K562 (cell line): ENCODE data around the gene SLC16A5. TPM values are rescaled to one million over a fixed set of nuclear protein-coding genes. Genes with fewer than 3 reads are reported as not detected.

Experiments used
- ATAC-seq: fragments of 200-7000 bp; cut with Tn5 transposase; 3 replicates; pipeline ENCODE4 v1.9.1; 2020; ENCODE audit warnings: moderate library complexity
- BruUV-seq: library from RNA; stranded (reverse); fragments of 400-500 nt; replicated peaks from 2 replicates; lab custom pipeline; 2021; lab: Mats Ljungman, UMichigan
- CTCF ChIA-PET: fragments of 300-600 bp; formaldehyde crosslinking; extraction: SDS; loops from one replicate; lab custom pipeline; 2021; ENCODE audit warnings: low intra/inter-chr PET ratio; lab: Yijun Ruan, JAX
- POLR2A ChIA-PET: fragments of 300-600, 350-650 bp; sonication (Branson Sonifier 250); formaldehyde crosslinking; extraction: SDS; loops from one replicate; lab custom pipeline; 2021; ENCODE audit warnings: antibody characterized with exemption, inconsistent platforms; lab: Yijun Ruan, JAX
- DNase-seq, 4 experiments: peaks; one replicate each; pipeline versions ENCODE4 v3.0.0 to v3.0.0-alpha.2; 2011 to 2018; ENCODE audit warnings: low spot score in 3 of 4, mixed read lengths in 3 of 4; ENCODE audit errors: extremely low read depth in 1 of 4
- FAIRE-seq: peaks from 2 replicates; lab custom pipeline; 2011; peaks lifted over from hg19 to GRCh38; lab: Jason Lieb, UNC
- H2AFZ ChIP-seq: 2 replicates; pipeline ENCODE4 v1.6.0; 2011; ENCODE audit warnings: low read depth, low read length, control low read depth, inconsistent platforms
- H3K27ac ChIP-seq: fragments of 200-600 bp; 3 replicates; pipeline ENCODE4 v1.8.0; 2011; ENCODE audit warnings: low read depth, mild to moderate bottlenecking, control low read depth, inconsistent platforms, low read length, moderate library complexity, mixed read lengths; ENCODE audit errors: extremely low read depth
- H3K27me3 ChIP-seq, 2 experiments: fragments of 300-600 bp in 1 of 2; 2 replicates in 1 of 2; 3 replicates in 1 of 2; pipeline versions ENCODE4 v1.6.0 to v1.8.0; 2011; ENCODE audit warnings: inconsistent platforms in 2 of 2, low read length in 2 of 2, mild to moderate bottlenecking in 1 of 2, mixed read lengths in 1 of 2, moderate library complexity in 1 of 2; ENCODE audit not compliant: control insufficient read depth in 2 of 2, insufficient read depth in 2 of 2
- H3K36me3 ChIP-seq: fragments of 300-600 bp; 3 replicates; pipeline ENCODE4 v1.8.0; 2011; ENCODE audit warnings: mild to moderate bottlenecking, low read length, inconsistent platforms; ENCODE audit not compliant: control insufficient read depth, insufficient read depth
- H3K4me1 ChIP-seq, 2 experiments: fragments of 200-600 bp in 1 of 2; replicated peaks in 1 of 2; 2 replicates in 1 of 2; 3 replicates in 1 of 2; pipeline versions ENCODE4 v1.5.1 to v1.8.0; 2011; ENCODE audit warnings: inconsistent platforms in 2 of 2, low read length in 2 of 2, mild to moderate bottlenecking in 1 of 2, mixed read lengths in 1 of 2, moderate library complexity in 1 of 2; ENCODE audit not compliant: control insufficient read depth in 2 of 2, insufficient read depth in 2 of 2
- H3K4me2 ChIP-seq: 2 replicates; pipeline ENCODE4 v1.6.1; 2011; ENCODE audit warnings: low read length, control low read depth, inconsistent platforms, mixed read lengths; ENCODE audit not compliant: insufficient read depth
- H3K4me3 ChIP-seq: fragments of 200-600 bp; sonication (generic), shearing (Covaris generic); 2 replicates; pipeline ENCODE4 v1.5.1; 2016; ENCODE audit warnings: control low read depth, inconsistent platforms
- H3K79me2 ChIP-seq: fragments of 200-600 bp; 3 replicates; pipeline ENCODE4 v1.8.0; 2011; ENCODE audit warnings: low read length, inconsistent platforms; ENCODE audit not compliant: control insufficient read depth, insufficient read depth
- H3K9ac ChIP-seq, 2 experiments: 2 replicates each; pipeline versions ENCODE4 v1.6.0 to v1.6.1; 2011; ENCODE audit warnings: low read depth in 2 of 2, low read length in 2 of 2, control low read depth in 1 of 2, inconsistent platforms in 1 of 2, mild to moderate bottlenecking in 1 of 2, mixed read lengths in 1 of 2; ENCODE audit not compliant: insufficient read depth in 1 of 2
- H3K9me1 ChIP-seq: one replicate; pipeline ENCODE4 v1.6.0; 2011; ENCODE audit warnings: inconsistent platforms, mild to moderate bottlenecking, low read length, moderate library complexity; ENCODE audit not compliant: control insufficient read depth, insufficient read depth
- H3K9me3 ChIP-seq: replicated peaks from 2 replicates; pipeline ENCODE4 v1.5.1; 2011; ENCODE audit warnings: low read depth, low read length, inconsistent platforms; ENCODE audit not compliant: control insufficient read depth, insufficient read depth
- H4K20me1 ChIP-seq: replicated peaks from 2 replicates; pipeline ENCODE4 v1.6.1; 2011; ENCODE audit warnings: low read length, inconsistent platforms, mixed read lengths; ENCODE audit not compliant: control insufficient read depth, insufficient read depth
- NFIX ChIP-seq: fragments of 250-450 bp; sonication (Bioruptor Pico); IDR thresholded peaks from 2 replicates; pipeline ENCODE4 v1.4.0; 2020; ENCODE audit warnings: low read depth, mild to moderate bottlenecking, moderate library complexity
- SETDB1 ChIP-seq: IDR thresholded peaks from one replicate; pipeline ENCODE4 v1.6.1; 2012; ENCODE audit warnings: low read length, control low read depth, inconsistent platforms
- STAT5A ChIP-seq: IDR thresholded peaks from 2 replicates; pipeline ENCODE4 v1.6.1; 2012; ENCODE audit warnings: low read length, inconsistent platforms, borderline replicate concordance
- ZNF146 ChIP-seq: IDR thresholded peaks from one replicate; pipeline ENCODE4 v1.6.1; 2018; ENCODE audit warnings: missing compliant biosample characterization; ENCODE audit not compliant: unreplicated experiment
- ZNF165 ChIP-seq: fragments of 250-450 bp; sonication (Bioruptor Pico); IDR thresholded peaks from 2 replicates; pipeline ENCODE4 v1.4.0; 2020; ENCODE audit warnings: borderline replicate concordance
- WGBS: fragments of 100-300 bp; shearing (Covaris generic); methylation state at CpG from one replicate; pipeline ENCODE4 v1.1.6; 2016; ENCODE audit warnings: low coverage, mixed read lengths; ENCODE audit not compliant: insufficient coverage; ENCODE audit errors: missing lambda C conversion rate; 5-methylcytosine and 5-hydroxymethylcytosine counted together
- in situ Hi-C: fragments of 300-500 bp; cut with MboI; formaldehyde crosslinking; loops from 4 replicates; pipeline ENCODE4 v1.15.0; 2018; ENCODE audit warnings: inconsistent platforms, mixed read lengths
- intact Hi-C: fragments of 100-400 bp; cut with micrococcal nuclease; formaldehyde crosslinking; loops from 2 replicates; pipeline ENCODE4 v1.14.2; 2022
- polyA plus RNA-seq, 8 experiments: library from polyadenylated mRNA; depleted of rRNA in 4 of 8; stranded (reverse) in 5 of 8; unstranded in 3 of 8; fragments of >200 nt; fragmentation: Nextera tagmentation in 2 of 8; fragmentation: Illumina TruSeq in 1 of 8; extraction: Ambion mirVana in 2 of 8; extraction: Trizol in 1 of 8; gene quantifications; 2 replicates each; pipeline versions ENCODE4 v1.2.1 to v1.2.3, GENCODE V29; 2011 to 2014; ENCODE audit warnings: inconsistent platforms in 1 of 8, missing spikeins in 1 of 8
- total RNA-seq, 7 experiments: library from RNA; depleted of rRNA in 6 of 7; stranded (reverse); fragments of >200 nt in 6 of 7; fragmentation: Illumina TruSeq in 2 of 7; extraction: Trizol in 2 of 7; gene quantifications; 2 replicates each; pipeline versions ENCODE4 v1.2.1 to v1.2.3, GENCODE V29; 2011 to 2021; ENCODE audit warnings: low replicate concordance in 1 of 7
- TF ChIP-seq, protein P1 (sequence below), 2 experiments: fragments of 450-650 bp in 1 of 2; IDR thresholded peaks; 2 replicates each; pipeline ENCODE4 v1.6.1; 2011 to 2017; ENCODE audit warnings: low read depth in 2 of 2, antibody characterized with exemption in 1 of 2, borderline replicate concordance in 1 of 2, low read length in 1 of 2, mild to moderate bottlenecking in 1 of 2, mixed read lengths in 1 of 2; ENCODE audit not compliant: control insufficient read depth in 1 of 2
- TF ChIP-seq, protein P2 (sequence below): IDR thresholded peaks from 2 replicates; pipeline ENCODE4 v1.6.1; 2014; ENCODE audit warnings: antibody characterized with exemption
- TF ChIP-seq, protein P3 (sequence below): fragments of 450-650 bp; IDR thresholded peaks from 2 replicates; pipeline ENCODE4 v1.7.0; 2016; ENCODE audit warnings: borderline replicate concordance
- TF ChIP-seq, protein P4 (sequence below): IDR thresholded peaks from 3 replicates; pipeline ENCODE4 v1.6.1; 2011; ENCODE audit warnings: borderline replicate concordance, mild to moderate bottlenecking, moderate library complexity; ENCODE audit not compliant: insufficient read length; ENCODE audit errors: extremely low read depth

Gene SLC16A5
- total and polyA plus RNA-seq, 9 of the 15 experiments (the other 6 are each of a cell fraction or from before 2014, with no cell fraction given) = 0.06 to 2.6 (median 0.91) TPM

DNA sequence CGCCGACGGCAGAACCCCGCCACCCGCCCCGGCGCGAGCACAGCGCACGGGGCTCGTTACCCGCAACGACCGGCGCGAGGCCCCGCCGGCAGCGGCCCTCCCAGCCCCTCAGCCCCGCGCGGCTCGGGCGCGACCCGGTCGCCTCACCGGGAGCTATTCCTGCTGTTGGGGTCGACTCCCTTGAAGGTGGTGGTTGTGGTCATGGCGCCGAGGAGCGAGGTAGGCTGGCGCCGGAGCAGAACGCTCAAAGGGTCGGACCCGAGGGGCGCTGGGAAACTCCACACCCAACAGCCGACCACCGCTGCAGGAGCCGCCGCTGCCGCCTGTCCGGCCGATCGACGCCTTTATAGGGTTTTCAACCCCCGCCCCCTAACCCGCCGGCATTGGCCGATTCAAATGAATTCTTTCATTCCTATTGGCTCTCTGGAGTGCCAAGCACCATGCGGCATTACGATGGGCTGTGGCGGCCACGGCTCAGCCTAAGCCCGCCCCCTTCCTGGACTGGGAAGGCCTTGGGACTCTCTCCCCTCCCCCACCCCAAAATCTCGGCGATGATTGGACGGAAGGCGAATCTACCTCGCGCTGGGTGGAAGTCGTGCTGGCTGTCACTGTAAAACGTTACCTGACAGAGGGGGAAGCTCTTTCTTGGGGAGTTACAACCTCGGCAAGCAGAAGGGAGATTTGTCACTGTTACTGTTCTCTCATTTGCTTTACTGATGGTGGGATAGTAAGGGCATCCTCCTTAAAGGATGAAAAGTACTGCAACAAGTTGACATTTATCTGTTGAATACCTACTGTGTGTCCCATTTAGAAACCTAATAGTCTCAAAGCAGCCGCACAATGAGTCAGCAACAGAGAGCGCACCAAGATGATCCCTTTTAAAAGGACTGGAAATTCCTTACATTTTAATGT lies 66.7 kb downstream of the SLC16A5 start, which contains the start of gene JPT1:
JPT1 (minus strand) TSS at position 318 of the 912 bp plus-strand sequence; CDS start at position 203, 115 bp downstream.
- ATAC-seq (peak; percentile 97), DNase-seq (peak; percentile 97 to 99 (median 99)), FAIRE-seq (peak; percentile 95)
- WGBS = 1% methylated on average over 54 of the region's 67 CpGs
- intact Hi-C loops (loop anchor here (1.0 to 5.0 kb wide), 2 partner anchors 44 to 48 kb away; no protein-coding TSS in a partner anchor), in situ Hi-C loops (no loop called here)
- Histone ChIP-seq H3K36me3 (peaks cover 18% of the 10 kb centered on the region), H2AFZ (peak within 1 kb of the TSS; percentile 91), H3K79me2 (peaks cover 53% of the 10 kb centered on the region), H3K4me3 (peak within 1 kb of the TSS; percentile 98), H3K9ac (peak within 1 kb of the TSS; percentile 94 to 100), H4K20me1 (peaks cover 11% of the 10 kb centered on the region; the same call in 1 of the 2 replicates), H3K9me1 (no peaks in the 10 kb centered on the region), H3K9me3 (no peaks in the 10 kb centered on the region), H3K4me1 (peaks cover 15 to 20% of the 10 kb centered on the region in 2 experiments), H3K4me2 (peak within 1 kb of the TSS; percentile 95), H3K27ac (peak within 1 kb of the TSS; percentile 94), H3K27me3 (no peaks in the 10 kb centered on the region)
- ChIA-PET CTCF (no interaction called here), POLR2A (interaction anchor here (0.5 to 4.1 kb wide), 40 partner anchors 9 to 388 kb away, joined by 3 to 55 read pairs (median 4); partner anchors contain the start of genes GGA3, MRPS7, NT5C and NUP85)
- no TSS peak for BruUV-seq
- TF ChIP-seq ZNF146 (CRISPR knock-in tag) = no peak
- TF ChIP-seq, protein P1, sequence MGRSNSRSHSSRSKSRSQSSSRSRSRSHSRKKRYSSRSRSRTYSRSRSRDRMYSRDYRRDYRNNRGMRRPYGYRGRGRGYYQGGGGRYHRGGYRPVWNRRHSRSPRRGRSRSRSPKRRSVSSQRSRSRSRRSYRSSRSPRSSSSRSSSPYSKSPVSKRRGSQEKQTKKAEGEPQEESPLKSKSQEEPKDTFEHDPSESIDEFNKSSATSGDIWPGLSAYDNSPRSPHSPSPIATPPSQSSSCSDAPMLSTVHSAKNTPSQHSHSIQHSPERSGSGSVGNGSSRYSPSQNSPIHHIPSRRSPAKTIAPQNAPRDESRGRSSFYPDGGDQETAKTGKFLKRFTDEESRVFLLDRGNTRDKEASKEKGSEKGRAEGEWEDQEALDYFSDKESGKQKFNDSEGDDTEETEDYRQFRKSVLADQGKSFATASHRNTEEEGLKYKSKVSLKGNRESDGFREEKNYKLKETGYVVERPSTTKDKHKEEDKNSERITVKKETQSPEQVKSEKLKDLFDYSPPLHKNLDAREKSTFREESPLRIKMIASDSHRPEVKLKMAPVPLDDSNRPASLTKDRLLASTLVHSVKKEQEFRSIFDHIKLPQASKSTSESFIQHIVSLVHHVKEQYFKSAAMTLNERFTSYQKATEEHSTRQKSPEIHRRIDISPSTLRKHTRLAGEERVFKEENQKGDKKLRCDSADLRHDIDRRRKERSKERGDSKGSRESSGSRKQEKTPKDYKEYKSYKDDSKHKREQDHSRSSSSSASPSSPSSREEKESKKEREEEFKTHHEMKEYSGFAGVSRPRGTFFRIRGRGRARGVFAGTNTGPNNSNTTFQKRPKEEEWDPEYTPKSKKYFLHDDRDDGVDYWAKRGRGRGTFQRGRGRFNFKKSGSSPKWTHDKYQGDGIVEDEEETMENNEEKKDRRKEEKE (IDR thresholded peaks at IDR 0.05; ENCODE audit: borderline replicate concordance in 1 of 2, control insufficient read depth in 1 of 2, low read depth in 2 of 2, low read length in 1 of 2) = no peak
- TF ChIP-seq, protein P2, sequence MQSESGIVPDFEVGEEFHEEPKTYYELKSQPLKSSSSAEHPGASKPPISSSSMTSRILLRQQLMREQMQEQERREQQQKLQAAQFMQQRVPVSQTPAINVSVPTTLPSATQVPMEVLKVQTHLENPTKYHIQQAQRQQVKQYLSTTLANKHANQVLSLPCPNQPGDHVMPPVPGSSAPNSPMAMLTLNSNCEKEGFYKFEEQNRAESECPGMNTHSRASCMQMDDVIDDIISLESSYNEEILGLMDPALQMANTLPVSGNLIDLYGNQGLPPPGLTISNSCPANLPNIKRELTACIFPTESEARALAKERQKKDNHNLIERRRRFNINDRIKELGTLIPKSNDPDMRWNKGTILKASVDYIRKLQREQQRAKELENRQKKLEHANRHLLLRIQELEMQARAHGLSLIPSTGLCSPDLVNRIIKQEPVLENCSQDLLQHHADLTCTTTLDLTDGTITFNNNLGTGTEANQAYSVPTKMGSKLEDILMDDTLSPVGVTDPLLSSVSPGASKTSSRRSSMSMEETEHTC = no peak
- TF ChIP-seq, protein P3, sequence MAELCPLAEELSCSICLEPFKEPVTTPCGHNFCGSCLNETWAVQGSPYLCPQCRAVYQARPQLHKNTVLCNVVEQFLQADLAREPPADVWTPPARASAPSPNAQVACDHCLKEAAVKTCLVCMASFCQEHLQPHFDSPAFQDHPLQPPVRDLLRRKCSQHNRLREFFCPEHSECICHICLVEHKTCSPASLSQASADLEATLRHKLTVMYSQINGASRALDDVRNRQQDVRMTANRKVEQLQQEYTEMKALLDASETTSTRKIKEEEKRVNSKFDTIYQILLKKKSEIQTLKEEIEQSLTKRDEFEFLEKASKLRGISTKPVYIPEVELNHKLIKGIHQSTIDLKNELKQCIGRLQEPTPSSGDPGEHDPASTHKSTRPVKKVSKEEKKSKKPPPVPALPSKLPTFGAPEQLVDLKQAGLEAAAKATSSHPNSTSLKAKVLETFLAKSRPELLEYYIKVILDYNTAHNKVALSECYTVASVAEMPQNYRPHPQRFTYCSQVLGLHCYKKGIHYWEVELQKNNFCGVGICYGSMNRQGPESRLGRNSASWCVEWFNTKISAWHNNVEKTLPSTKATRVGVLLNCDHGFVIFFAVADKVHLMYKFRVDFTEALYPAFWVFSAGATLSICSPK = no peak
- no peak for TF ChIP-seq ZNF165 (CRISPR knock-in tag)
- TF ChIP-seq, protein P4, sequence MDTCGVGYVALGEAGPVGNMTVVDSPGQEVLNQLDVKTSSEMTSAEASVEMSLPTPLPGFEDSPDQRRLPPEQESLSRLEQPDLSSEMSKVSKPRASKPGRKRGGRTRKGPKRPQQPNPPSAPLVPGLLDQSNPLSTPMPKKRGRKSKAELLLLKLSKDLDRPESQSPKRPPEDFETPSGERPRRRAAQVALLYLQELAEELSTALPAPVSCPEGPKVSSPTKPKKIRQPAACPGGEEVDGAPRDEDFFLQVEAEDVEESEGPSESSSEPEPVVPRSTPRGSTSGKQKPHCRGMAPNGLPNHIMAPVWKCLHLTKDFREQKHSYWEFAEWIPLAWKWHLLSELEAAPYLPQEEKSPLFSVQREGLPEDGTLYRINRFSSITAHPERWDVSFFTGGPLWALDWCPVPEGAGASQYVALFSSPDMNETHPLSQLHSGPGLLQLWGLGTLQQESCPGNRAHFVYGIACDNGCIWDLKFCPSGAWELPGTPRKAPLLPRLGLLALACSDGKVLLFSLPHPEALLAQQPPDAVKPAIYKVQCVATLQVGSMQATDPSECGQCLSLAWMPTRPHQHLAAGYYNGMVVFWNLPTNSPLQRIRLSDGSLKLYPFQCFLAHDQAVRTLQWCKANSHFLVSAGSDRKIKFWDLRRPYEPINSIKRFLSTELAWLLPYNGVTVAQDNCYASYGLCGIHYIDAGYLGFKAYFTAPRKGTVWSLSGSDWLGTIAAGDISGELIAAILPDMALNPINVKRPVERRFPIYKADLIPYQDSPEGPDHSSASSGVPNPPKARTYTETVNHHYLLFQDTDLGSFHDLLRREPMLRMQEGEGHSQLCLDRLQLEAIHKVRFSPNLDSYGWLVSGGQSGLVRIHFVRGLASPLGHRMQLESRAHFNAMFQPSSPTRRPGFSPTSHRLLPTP = no peak
- no peak; the same call in 1 of the 2 replicates for TF ChIP-seq STAT5A
- no peak for TF ChIP-seq SETDB1
- no peak for TF ChIP-seq NFIX (CRISPR knock-in tag)
